H1 (cell line): Measurements from ENCODE around the gene OXNAD1. TPM values are rescaled to one million over a fixed set of nuclear protein-coding genes. Genes with fewer than 3 reads are reported as not detected.

Source experiments
- CTCF ChIA-PET: fragments of 300-600 bp; sonication (Branson Sonifier 250); formaldehyde crosslinking; loops from one replicate; lab custom pipeline; 2021; ENCODE audit not compliant: partially characterized antibody; lab: Charles Lee
- POLR2A ChIA-PET: fragments of 300-600 bp; sonication (Branson Sonifier 250); formaldehyde crosslinking; loops from one replicate; lab custom pipeline; 2021; ENCODE audit warnings: inconsistent platforms; ENCODE audit not compliant: partially characterized antibody; lab: Charles Lee
- DNase-seq, 2 experiments: peaks; one replicate each; pipeline versions ENCODE4 v3.0.0 to v3.0.0-alpha.2; 2010 to 2022; ENCODE audit warnings: low spot score in 2 of 2, low read depth in 1 of 2, mixed read lengths in 1 of 2
- FAIRE-seq: peaks from 2 replicates; lab custom pipeline; 2011; peaks lifted over from hg19 to GRCh38; lab: Jason Lieb, UNC
- H2AFZ ChIP-seq: 2 replicates; pipeline ENCODE4 v1.8.1; 2012; ENCODE audit warnings: low read length, inconsistent platforms
- H2AK5ac ChIP-seq: 2 replicates; pipeline ENCODE4 v1.6.1; 2013; ENCODE audit warnings: low read depth, low read length
- H2BK120ac ChIP-seq: replicated peaks from 2 replicates; pipeline ENCODE3; 2013; ENCODE audit warnings: low read depth, low read length, inconsistent platforms
- H2BK12ac ChIP-seq: 2 replicates; pipeline ENCODE4 v1.6.1; 2013; ENCODE audit warnings: low read depth, low read length
- H2BK15ac ChIP-seq: 2 replicates; pipeline ENCODE4 v1.6.1; 2013; ENCODE audit warnings: low read length
- H2BK20ac ChIP-seq: 2 replicates; pipeline ENCODE4 v1.6.1; 2013; ENCODE audit warnings: low read length
- H2BK5ac ChIP-seq: 2 replicates; pipeline ENCODE4 v1.6.1; 2013; ENCODE audit warnings: low read depth, low read length
- H3K14ac ChIP-seq: 2 replicates; pipeline ENCODE4 v1.6.1; 2013; ENCODE audit warnings: inconsistent platforms; ENCODE audit not compliant: insufficient read length
- H3K18ac ChIP-seq: 2 replicates; pipeline ENCODE4 v1.6.1; 2013; ENCODE audit warnings: low read length; ENCODE audit errors: extremely low read depth
- H3K23ac ChIP-seq: 2 replicates; pipeline ENCODE4 v1.6.1; 2013; ENCODE audit warnings: inconsistent platforms; ENCODE audit not compliant: insufficient read length
- H3K23me2 ChIP-seq: 2 replicates; pipeline ENCODE4 v1.6.1; 2013; ENCODE audit warnings: low read depth, low read length
- H3K27ac ChIP-seq: 2 replicates; pipeline ENCODE4 v1.6.1; 2011; ENCODE audit warnings: low read depth, low read length, inconsistent platforms
- H3K27me3 ChIP-seq, 4 experiments: replicated peaks in 1 of 4; 1 replicate in 1 of 4; 2 replicates in 3 of 4; pipeline versions ENCODE4 v1.6.1 to v1.8.1; 2011 to 2013; ENCODE audit warnings: low read length in 3 of 4, mild to moderate bottlenecking in 3 of 4, inconsistent platforms in 2 of 4, mixed read lengths in 2 of 4, moderate library complexity in 1 of 4; ENCODE audit not compliant: control insufficient read depth in 3 of 4, insufficient read depth in 3 of 4; ENCODE audit errors: extremely low read depth in 1 of 4
- H3K36me3 ChIP-seq, 4 experiments: 2 replicates each; pipeline versions ENCODE4 v1.6.1 to v1.8.1; 2011 to 2013; ENCODE audit warnings: mild to moderate bottlenecking in 4 of 4, low read length in 3 of 4, moderate library complexity in 2 of 4, control low read depth in 1 of 4, inconsistent platforms in 1 of 4; ENCODE audit not compliant: insufficient read depth in 4 of 4, control insufficient read depth in 2 of 4
- H3K4ac ChIP-seq: replicated peaks from 2 replicates; pipeline ENCODE3; 2013; ENCODE audit warnings: low read length, low read depth, mixed read lengths, inconsistent platforms; ENCODE audit not compliant: insufficient read length
- H3K4me1 ChIP-seq, 4 experiments: replicated peaks in 1 of 4; 1 replicate in 1 of 4; 2 replicates in 3 of 4; pipeline versions ENCODE4 v1.6.1 to v1.8.1; 2011 to 2013; ENCODE audit warnings: low read length in 3 of 4, inconsistent platforms in 2 of 4, mixed read lengths in 1 of 4; ENCODE audit not compliant: insufficient read depth in 4 of 4, control insufficient read depth in 3 of 4
- H3K4me2 ChIP-seq, 2 experiments: 2 replicates each; pipeline versions ENCODE4 v1.6.1 to v1.8.1; 2011 to 2013; ENCODE audit warnings: low read depth in 2 of 2, low read length in 2 of 2, control low read depth in 1 of 2, inconsistent platforms in 1 of 2, mild to moderate bottlenecking in 1 of 2; ENCODE audit not compliant: insufficient read depth in 1 of 2
- H3K4me3 ChIP-seq, 4 experiments: fragments of 200-600, 300-600 bp in 1 of 4; sonication (generic), shearing (Covaris generic), sonication (Bioruptor Twin) in 1 of 4; 2 replicates each; pipeline versions ENCODE4 v1.5.1 to v1.8.1; 2011 to 2016; ENCODE audit warnings: low read length in 4 of 4, low read depth in 3 of 4, control low read depth in 2 of 4, inconsistent platforms in 2 of 4, mild to moderate bottlenecking in 2 of 4, mixed read lengths in 1 of 4, moderate library complexity in 1 of 4; ENCODE audit not compliant: insufficient read depth in 2 of 4; ENCODE audit errors: extremely low read depth in 1 of 4
- H3K56ac ChIP-seq: replicated peaks from 2 replicates; pipeline ENCODE3; 2013; ENCODE audit warnings: low read depth, mild to moderate bottlenecking, mixed read lengths, low read length, inconsistent platforms; ENCODE audit not compliant: insufficient read length
- H3K79me1 ChIP-seq: 2 replicates; pipeline ENCODE4 v1.6.1; 2013; ENCODE audit warnings: low read depth, low read length, control low read depth
- H3K79me2 ChIP-seq, 2 experiments: 2 replicates each; pipeline versions ENCODE4 v1.6.1 to v1.8.1; 2012 to 2013; ENCODE audit warnings: low read length in 2 of 2, mild to moderate bottlenecking in 2 of 2, inconsistent platforms in 1 of 2; ENCODE audit not compliant: insufficient read depth in 2 of 2, control insufficient read depth in 1 of 2
- H3K9ac ChIP-seq, 4 experiments: replicated peaks in 1 of 4; 1 replicate in 1 of 4; 2 replicates in 3 of 4; pipeline versions ENCODE4 v1.6.1 to v1.8.1; 2011 to 2013; ENCODE audit warnings: low read depth in 3 of 4, low read length in 3 of 4, control low read depth in 2 of 4, mild to moderate bottlenecking in 2 of 4, moderate library complexity in 2 of 4, inconsistent platforms in 1 of 4; ENCODE audit errors: extremely low read depth in 1 of 4
- H3K9me3 ChIP-seq, 2 experiments: 2 replicates each; pipeline versions ENCODE4 v1.6.1 to v1.8.1; 2012 to 2013; ENCODE audit warnings: mild to moderate bottlenecking in 2 of 2, moderate library complexity in 2 of 2, control low read depth in 1 of 2, inconsistent platforms in 1 of 2, low read depth in 1 of 2, low read length in 1 of 2, mixed read lengths in 1 of 2; ENCODE audit not compliant: insufficient read depth in 2 of 2
- H4K20me1 ChIP-seq, 2 experiments: replicated peaks in 1 of 2; 2 replicates each; pipeline versions ENCODE3 to v1.8.1; 2011 to 2013; ENCODE audit warnings: inconsistent platforms in 2 of 2, low read length in 2 of 2, mild to moderate bottlenecking in 1 of 2; ENCODE audit not compliant: insufficient read depth in 2 of 2, control insufficient read depth in 1 of 2
- H4K5ac ChIP-seq: 2 replicates; pipeline ENCODE4 v1.6.1; 2013; ENCODE audit warnings: low read length, low read depth, mixed read lengths, inconsistent platforms; ENCODE audit not compliant: insufficient read length
- H4K8ac ChIP-seq: 2 replicates; pipeline ENCODE4 v1.8.0; 2013; ENCODE audit warnings: mild to moderate bottlenecking, moderate library complexity, low read length, inconsistent platforms; ENCODE audit not compliant: insufficient read depth; ENCODE audit errors: extremely low read depth
- H4K91ac ChIP-seq: replicated peaks from 2 replicates; pipeline ENCODE3; 2013; ENCODE audit warnings: low read length, mixed read lengths, inconsistent platforms; ENCODE audit not compliant: insufficient read length
- BACH1 ChIP-seq: IDR thresholded peaks from 2 replicates; pipeline ENCODE4 v1.6.1; 2012; ENCODE audit warnings: low read length, improper control_type of control experiment
- CHD1 ChIP-seq: IDR thresholded peaks from 2 replicates; pipeline ENCODE4 v1.6.1; 2012; ENCODE audit warnings: low read depth, low read length, improper control_type of control experiment
- MAFK ChIP-seq: IDR thresholded peaks from 2 replicates; pipeline ENCODE4 v1.6.1; 2012; ENCODE audit warnings: low read depth, mild to moderate bottlenecking, improper control_type of control experiment, low read length
- WGBS, 2 experiments: shearing (Covaris generic) in 1 of 2; methylation state at CpG; one replicate each; pipeline versions ENCODE4 v1.1.6 to v1.1.7; 2013 to 2015; ENCODE audit warnings: low lambda C conversion rate in 2 of 2, mixed read lengths in 2 of 2, inconsistent platforms in 1 of 2, low coverage in 1 of 2, missing lambda C conversion rate in 1 of 2; ENCODE audit not compliant: insufficient replicate concordance in 2 of 2, insufficient coverage in 1 of 2, insufficient read length in 1 of 2; ENCODE audit errors: extremely low coverage in 1 of 2, missing lambda C conversion rate in 1 of 2; 5-methylcytosine and 5-hydroxymethylcytosine counted together
- polyA plus RNA-seq, 7 experiments: library from polyadenylated mRNA; depleted of rRNA in 3 of 7; stranded (reverse) in 5 of 7; unstranded in 2 of 7; fragments of >200 nt in 5 of 7; fragments of 200-250 nt in 2 of 7; gene quantifications; 1 replicate in 5 of 7; 2 replicates in 1 of 7; 4 replicates in 1 of 7; pipeline versions ENCODE4 v1.2.1 to v1.2.3, GENCODE V29; 2011 to 2013; ENCODE audit warnings: missing spikeins in 2 of 7, mixed read lengths in 2 of 7
- total RNA-seq: library from RNA; stranded (reverse); fragmentation: NEBNext Ultra II Directional; extraction: Animal tissue kit (Norgen Biotek cat#: 25700); gene quantifications from 2 replicates; pipeline ENCODE4 v1.2.1, GENCODE V29; 2021

OXNAD1 gene
- total and polyA plus RNA-seq, 2 of the 8 experiments (the other 6 are each of a cell fraction or from before 2014, with no cell fraction given) = 14.9 to 24.8 TPM

- no peak for DNase-seq
Measured at GRCh38 chr3:16349986-16350596, 85.1 kb downstream of the OXNAD1 start.

More at GRCh38 chr3:16349986-16350596, 85.1 kb downstream of the OXNAD1 start:
- ChIA-PET CTCF (interaction anchor here (0.6 to 1.7 kb wide), 3 partner anchors 17 to 125 kb away, joined by 3 to 7 read pairs (median 5); no protein-coding TSS in a partner anchor), POLR2A (no interaction called here)
- H2BK15ac ChIP-seq = no peak overlapping the region
- no peak overlapping the region for H4K91ac ChIP-seq
- H2BK12ac ChIP-seq = no peak overlapping the region
- H2BK20ac ChIP-seq = no peak overlapping the region
- H2BK5ac ChIP-seq = no peak overlapping the region
- H3K9me3 ChIP-seq = no peaks in the 10 kb centered on the region
- H3K18ac ChIP-seq = no peak overlapping the region
- no peak overlapping the region for H4K5ac ChIP-seq
- H3K4ac ChIP-seq = no peak overlapping the region
- no peaks in the 10 kb centered on the region for H3K27me3 ChIP-seq
- no peak overlapping the region for H3K23ac ChIP-seq
- H2BK120ac ChIP-seq = no peak overlapping the region
- H3K4me1 ChIP-seq = peaks cover 0 to 15% (median 4%) of the 10 kb centered on the region in 4 experiments; a peak in 5 of 7 replicates
- H3K56ac ChIP-seq = no peak overlapping the region
- H2AK5ac ChIP-seq = no peak overlapping the region
- 75% methylated on average over 2 of the region's 2 CpGs; no CpG with 5 or more reads in 1 of the 2 experiments for WGBS, 2 experiments
- no peak overlapping the region for H3K14ac ChIP-seq
- no peak overlapping the region for H3K27ac ChIP-seq
- no peaks in the 10 kb centered on the region for H3K79me2 ChIP-seq
- H2AFZ ChIP-seq = no peak overlapping the region
- H3K4me2 ChIP-seq = no peak overlapping the region
- no peak overlapping the region for H4K8ac ChIP-seq
- FAIRE-seq = no peak
- peaks cover 0 to 2% of the 10 kb centered on the region in 2 experiments for H4K20me1 ChIP-seq
- H3K23me2 ChIP-seq = no peaks in the 10 kb centered on the region
- H3K79me1 ChIP-seq = no peaks in the 10 kb centered on the region
- TF ChIP-seq CHD1 (no peak), MAFK (peak; percentile 69), BACH1 (peak; percentile 91)
- H3K9ac ChIP-seq = no peak overlapping the region
- H3K4me3 ChIP-seq = no peak overlapping the region
- H3K36me3 ChIP-seq = peaks cover 0 to 8% (median 0%) of the 10 kb centered on the region in 4 experiments; a peak in 3 of 8 replicates
